Measurements from ENCODE around the gene ESR1. TPM values are rescaled to one million over a fixed set of nuclear protein-coding genes. Genes with fewer than 3 reads are reported as not detected.

ESR1 gene
- polyA plus RNA-seq, 1 donor (not counting 4 experiments of a cell fraction or from before 2014, with no cell fraction given): 0.22 TPM

GRCh38 chr6:151916680-151917164 is 109.2 kb downstream of the ESR1 start:
- Histone ChIP-seq H3K27ac (ENCODE audit: control insufficient read depth, insufficient read depth, low read length) (peak overlapping the region; percentile 84), H2AFZ (ENCODE audit: control insufficient read depth, low read length) (peak overlapping the region; percentile 85), H3K79me2 (ENCODE audit: control insufficient read depth, insufficient read depth, low read length) (no peaks in the 10 kb centered on the region), H3K9me1 (ENCODE audit: control insufficient read depth, extremely low read depth, insufficient read depth, low read length) (no peaks in the 10 kb centered on the region), H4K20me1 (ENCODE audit: control insufficient read depth, extremely low read depth, insufficient read depth, low read length) (no peaks in the 10 kb centered on the region), H3K9ac (ENCODE audit: control insufficient read depth, extremely low read depth, insufficient read depth, low read length) (peak overlapping the region; percentile 29), H3K9me3 (ENCODE audit: control insufficient read depth, low read depth, low read length) (no peaks in the 10 kb centered on the region), H3K4me3 (ENCODE audit: control insufficient read depth in 2 of 3, extremely low read depth in 1 of 3, insufficient read depth in 2 of 3, low read depth in 1 of 3, low read length in 3 of 3) (no peak overlapping the region), H3K4me1 (ENCODE audit: control insufficient read depth, extremely low read depth, insufficient read depth, low read length) (peaks cover 37% of the 10 kb centered on the region), H3K27me3 (ENCODE audit: control insufficient read depth, extremely low read depth, insufficient read depth, low read length) (no peaks in the 10 kb centered on the region), H3K36me3 (ENCODE audit: control insufficient read depth in 2 of 2, extremely low read depth in 1 of 2, insufficient read depth in 2 of 2, low read length in 2 of 2) (no peaks in the 10 kb centered on the region), H3K4me2 (ENCODE audit: control insufficient read depth, extremely low read depth, insufficient read depth, low read depth, low read length) (peak overlapping the region; percentile 44)
- DNase-seq (ENCODE audit: low read depth, low spot score): peak; percentile 97
- peak; percentile 97 for FAIRE-seq
- TF ChIP-seq CTCF (optimal IDR thresholded peaks at IDR 0.05 in 1 of 3, IDR thresholded peaks at IDR 0.05 in 1 of 3, conservative IDR thresholded peaks at IDR 0.05 in 1 of 3; ENCODE audit: extremely low read depth in 1 of 3, insufficient read depth in 2 of 3, low read length in 3 of 3) (no peak), EZH2 (IDR thresholded peaks at IDR 0.05; ENCODE audit: low read length) (no peak)
- dilution Hi-C loops (cut with MboI; ENCODE audit: extremely low pct_ligation_motif_present, low sequenced_read_pairs): no loop called here

DNA sequence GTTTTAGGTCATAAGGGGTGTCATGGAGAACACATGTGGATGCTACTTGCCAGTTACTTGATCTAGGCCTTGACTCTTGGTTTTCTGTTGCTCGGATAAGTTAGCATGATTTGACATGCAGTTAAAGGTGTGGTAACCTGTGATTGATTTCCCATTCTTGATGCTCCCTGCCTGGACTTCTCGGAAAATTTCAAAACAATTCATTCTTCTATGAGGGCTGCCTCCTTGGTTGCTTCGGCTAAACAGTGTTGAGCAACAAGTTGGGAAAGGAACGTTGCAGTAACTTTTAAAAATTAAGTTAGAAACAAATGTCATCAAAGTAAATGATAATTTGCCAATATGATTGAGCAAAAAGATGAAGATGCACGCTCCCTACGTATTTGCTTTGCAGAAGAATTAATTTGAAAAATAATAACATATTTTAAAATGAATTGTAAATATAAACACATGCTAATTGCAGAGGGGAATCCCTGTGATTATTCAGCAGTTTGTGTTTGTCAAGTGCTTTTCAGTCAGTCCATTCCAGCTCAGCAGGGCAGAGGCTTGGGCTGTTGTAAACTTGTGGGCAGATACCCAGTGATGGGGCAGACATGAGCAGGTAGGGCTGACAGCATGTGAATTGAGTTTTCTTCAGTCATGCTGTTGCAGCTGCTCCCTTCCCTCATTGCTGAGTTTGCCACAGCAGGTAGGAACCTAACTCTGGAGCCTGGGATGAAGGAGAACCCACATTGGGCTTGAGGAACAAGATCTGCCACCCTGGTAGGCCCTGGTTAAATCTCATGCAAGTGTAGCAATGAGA is 110.2 kb downstream of the ESR1 start:
- no peak overlapping the region for H3K4me3 ChIP-seq (ENCODE audit: control insufficient read depth in 2 of 3, extremely low read depth in 1 of 3, insufficient read depth in 2 of 3, low read depth in 1 of 3, low read length in 3 of 3)
- H3K4me2 ChIP-seq (ENCODE audit: control insufficient read depth, extremely low read depth, insufficient read depth, low read depth, low read length): peak overlapping the region; percentile 40
- H4K20me1 ChIP-seq (ENCODE audit: control insufficient read depth, extremely low read depth, insufficient read depth, low read length): no peaks in the 10 kb centered on the region
- no peaks in the 10 kb centered on the region for H3K36me3 ChIP-seq (ENCODE audit: control insufficient read depth in 2 of 2, extremely low read depth in 1 of 2, insufficient read depth in 2 of 2, low read length in 2 of 2)
- no peaks in the 10 kb centered on the region for H3K79me2 ChIP-seq (ENCODE audit: control insufficient read depth, insufficient read depth, low read length)
- H3K9me3 ChIP-seq (ENCODE audit: control insufficient read depth, low read depth, low read length): no peaks in the 10 kb centered on the region
- dilution Hi-C loops (cut with MboI; ENCODE audit: extremely low pct_ligation_motif_present, low sequenced_read_pairs): no loop called here
- no peaks in the 10 kb centered on the region for H3K9me1 ChIP-seq (ENCODE audit: control insufficient read depth, extremely low read depth, insufficient read depth, low read length)
- H3K9ac ChIP-seq (ENCODE audit: control insufficient read depth, extremely low read depth, insufficient read depth, low read length): no peak overlapping the region
- H3K4me1 ChIP-seq (ENCODE audit: control insufficient read depth, extremely low read depth, insufficient read depth, low read length): peaks cover 36% of the 10 kb centered on the region
- peak overlapping the region; percentile 84 for H2AFZ ChIP-seq (ENCODE audit: control insufficient read depth, low read length)
- FAIRE-seq (no peak), DNase-seq (ENCODE audit: low read depth, low spot score) (no peak)
- no peaks in the 10 kb centered on the region for H3K27me3 ChIP-seq (ENCODE audit: control insufficient read depth, extremely low read depth, insufficient read depth, low read length)
- peak overlapping the region; percentile 84 for H3K27ac ChIP-seq (ENCODE audit: control insufficient read depth, insufficient read depth, low read length)
- no peak for TF ChIP-seq CTCF (optimal IDR thresholded peaks at IDR 0.05 in 1 of 3, IDR thresholded peaks at IDR 0.05 in 1 of 3, conservative IDR thresholded peaks at IDR 0.05 in 1 of 3; ENCODE audit: extremely low read depth in 1 of 3, insufficient read depth in 2 of 3, low read length in 3 of 3)
- TF ChIP-seq EZH2 (IDR thresholded peaks at IDR 0.05; ENCODE audit: low read length): no peak

Measured in keratinocyte (primary cell).